ENCODE results near the gene BAHCC1. TPM values are rescaled to one million over a fixed set of nuclear protein-coding genes. Genes with fewer than 3 reads are reported as not detected.

Gene BAHCC1
- total and polyA plus RNA-seq, 9 of the 15 experiments (the other 6 are each of a cell fraction or from before 2014, with no cell fraction given) = 0.14 to 26.9 (median 5.0) TPM

DNA sequence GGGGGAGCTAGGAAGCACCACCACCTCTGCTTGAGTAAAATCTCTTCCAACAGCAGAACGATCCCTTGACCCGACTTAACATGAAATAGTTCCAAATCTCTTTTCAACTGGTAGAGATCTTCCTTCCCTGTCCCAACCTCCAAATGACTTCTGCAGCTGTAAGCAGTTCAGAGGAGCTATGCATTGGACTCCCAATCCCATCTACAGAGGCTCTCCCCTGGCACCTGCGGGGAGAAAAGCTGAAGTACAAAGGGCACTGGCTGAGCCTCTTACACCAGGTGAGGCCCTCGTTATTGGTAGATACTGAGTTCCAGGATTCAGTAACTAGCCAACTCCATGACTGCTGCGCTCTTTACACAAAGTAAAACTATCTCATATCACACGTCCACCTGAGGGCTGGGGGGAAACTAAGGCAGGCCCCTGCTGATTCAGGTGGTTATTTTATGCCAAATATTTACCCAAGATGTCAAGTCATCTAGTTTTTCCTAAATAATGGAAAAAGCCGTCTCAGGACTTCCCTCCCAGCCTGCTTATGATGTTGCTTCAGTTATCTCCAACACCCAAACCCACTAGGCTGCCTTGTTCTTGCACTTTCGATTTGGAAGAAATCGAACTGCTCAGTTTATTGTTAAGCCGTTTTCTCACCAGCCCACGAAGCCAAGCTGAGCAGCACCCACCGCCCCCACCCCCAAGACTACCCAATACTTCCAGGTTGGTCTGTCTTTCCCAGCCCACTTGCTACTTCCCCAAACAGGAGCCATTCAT lies 114.1 kb downstream of the BAHCC1 start (continued):
- TF ChIP-seq SIN3A (IDR thresholded peaks at IDR 0.05; ENCODE audit: borderline replicate concordance in 2 of 2, control insufficient read depth in 1 of 2, low read depth in 2 of 2, low read length in 2 of 2) (peak in 1 of 2 experiments; percentile 51; a peak in 2 of 4 replicates), ZZZ3 (IDR thresholded peaks at IDR 0.05) (no peak), TAL1 (IDR thresholded peaks at IDR 0.05) (no peak), ZNF436 (CRISPR knock-in tag; IDR thresholded peaks at IDR 0.05) (no peak), STAG1 (CRISPR knock-in tag; IDR thresholded peaks at IDR 0.05; ENCODE audit: borderline replicate concordance) (no peak), OTX1 (CRISPR knock-in tag; IDR thresholded peaks at IDR 0.05) (peak; percentile 70), ZNF253 (CRISPR knock-in tag; conservative IDR thresholded peaks at IDR 0.05) (0 out of 2 replicates have a peak, but pooled peaks have one; percentile 65), TGIF2 (CRISPR knock-in tag; IDR thresholded peaks at IDR 0.05) (no peak), HNRNPL (IDR thresholded peaks at IDR 0.05; ENCODE audit: low read depth, low read length) (no peak), SIRT6 (IDR thresholded peaks at IDR 0.05; ENCODE audit: low read depth, low read length) (peak; percentile 71), SP2 (IDR thresholded peaks at IDR 0.05; ENCODE audit: extremely low read depth, low read depth, low read length, poor library complexity, severe bottlenecking) (no peak), BCOR (IDR thresholded peaks at IDR 0.05) (no peak), RBM15 (IDR thresholded peaks at IDR 0.05; ENCODE audit: insufficient read depth, low read length) (no peak), ZNF324 (CRISPR knock-in tag; IDR thresholded peaks at IDR 0.05) (no peak), ZNF586 (CRISPR knock-in tag; conservative IDR thresholded peaks at IDR 0.05) (peak; percentile 27), SMC3 (conservative IDR thresholded peaks at IDR 0.05; ENCODE audit: insufficient read depth, low read depth, low read length) (no peak)
- TF ChIP-seq, protein P1, sequence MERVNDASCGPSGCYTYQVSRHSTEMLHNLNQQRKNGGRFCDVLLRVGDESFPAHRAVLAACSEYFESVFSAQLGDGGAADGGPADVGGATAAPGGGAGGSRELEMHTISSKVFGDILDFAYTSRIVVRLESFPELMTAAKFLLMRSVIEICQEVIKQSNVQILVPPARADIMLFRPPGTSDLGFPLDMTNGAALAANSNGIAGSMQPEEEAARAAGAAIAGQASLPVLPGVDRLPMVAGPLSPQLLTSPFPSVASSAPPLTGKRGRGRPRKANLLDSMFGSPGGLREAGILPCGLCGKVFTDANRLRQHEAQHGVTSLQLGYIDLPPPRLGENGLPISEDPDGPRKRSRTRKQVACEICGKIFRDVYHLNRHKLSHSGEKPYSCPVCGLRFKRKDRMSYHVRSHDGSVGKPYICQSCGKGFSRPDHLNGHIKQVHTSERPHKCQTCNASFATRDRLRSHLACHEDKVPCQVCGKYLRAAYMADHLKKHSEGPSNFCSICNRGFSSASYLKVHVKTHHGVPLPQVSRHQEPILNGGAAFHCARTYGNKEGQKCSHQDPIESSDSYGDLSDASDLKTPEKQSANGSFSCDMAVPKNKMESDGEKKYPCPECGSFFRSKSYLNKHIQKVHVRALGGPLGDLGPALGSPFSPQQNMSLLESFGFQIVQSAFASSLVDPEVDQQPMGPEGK (CRISPR knock-in tag; IDR thresholded peaks at IDR 0.05; ENCODE audit: borderline replicate concordance) = no peak
- TF ChIP-seq, protein P2, sequence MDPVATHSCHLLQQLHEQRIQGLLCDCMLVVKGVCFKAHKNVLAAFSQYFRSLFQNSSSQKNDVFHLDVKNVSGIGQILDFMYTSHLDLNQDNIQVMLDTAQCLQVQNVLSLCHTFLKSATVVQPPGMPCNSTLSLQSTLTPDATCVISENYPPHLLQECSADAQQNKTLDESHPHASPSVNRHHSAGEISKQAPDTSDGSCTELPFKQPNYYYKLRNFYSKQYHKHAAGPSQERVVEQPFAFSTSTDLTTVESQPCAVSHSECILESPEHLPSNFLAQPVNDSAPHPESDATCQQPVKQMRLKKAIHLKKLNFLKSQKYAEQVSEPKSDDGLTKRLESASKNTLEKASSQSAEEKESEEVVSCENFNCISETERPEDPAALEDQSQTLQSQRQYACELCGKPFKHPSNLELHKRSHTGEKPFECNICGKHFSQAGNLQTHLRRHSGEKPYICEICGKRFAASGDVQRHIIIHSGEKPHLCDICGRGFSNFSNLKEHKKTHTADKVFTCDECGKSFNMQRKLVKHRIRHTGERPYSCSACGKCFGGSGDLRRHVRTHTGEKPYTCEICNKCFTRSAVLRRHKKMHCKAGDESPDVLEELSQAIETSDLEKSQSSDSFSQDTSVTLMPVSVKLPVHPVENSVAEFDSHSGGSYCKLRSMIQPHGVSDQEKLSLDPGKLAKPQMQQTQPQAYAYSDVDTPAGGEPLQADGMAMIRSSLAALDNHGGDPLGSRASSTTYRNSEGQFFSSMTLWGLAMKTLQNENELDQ (CRISPR knock-in tag; IDR thresholded peaks at IDR 0.05; ENCODE audit: borderline replicate concordance) = no peak
- TF ChIP-seq, protein P3, sequence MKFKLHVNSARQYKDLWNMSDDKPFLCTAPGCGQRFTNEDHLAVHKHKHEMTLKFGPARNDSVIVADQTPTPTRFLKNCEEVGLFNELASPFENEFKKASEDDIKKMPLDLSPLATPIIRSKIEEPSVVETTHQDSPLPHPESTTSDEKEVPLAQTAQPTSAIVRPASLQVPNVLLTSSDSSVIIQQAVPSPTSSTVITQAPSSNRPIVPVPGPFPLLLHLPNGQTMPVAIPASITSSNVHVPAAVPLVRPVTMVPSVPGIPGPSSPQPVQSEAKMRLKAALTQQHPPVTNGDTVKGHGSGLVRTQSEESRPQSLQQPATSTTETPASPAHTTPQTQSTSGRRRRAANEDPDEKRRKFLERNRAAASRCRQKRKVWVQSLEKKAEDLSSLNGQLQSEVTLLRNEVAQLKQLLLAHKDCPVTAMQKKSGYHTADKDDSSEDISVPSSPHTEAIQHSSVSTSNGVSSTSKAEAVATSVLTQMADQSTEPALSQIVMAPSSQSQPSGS (CRISPR knock-in tag; IDR thresholded peaks at IDR 0.05) = 0 out of 2 replicates have a peak, but pooled peaks have one; percentile 45
- TF ChIP-seq, protein P4, sequence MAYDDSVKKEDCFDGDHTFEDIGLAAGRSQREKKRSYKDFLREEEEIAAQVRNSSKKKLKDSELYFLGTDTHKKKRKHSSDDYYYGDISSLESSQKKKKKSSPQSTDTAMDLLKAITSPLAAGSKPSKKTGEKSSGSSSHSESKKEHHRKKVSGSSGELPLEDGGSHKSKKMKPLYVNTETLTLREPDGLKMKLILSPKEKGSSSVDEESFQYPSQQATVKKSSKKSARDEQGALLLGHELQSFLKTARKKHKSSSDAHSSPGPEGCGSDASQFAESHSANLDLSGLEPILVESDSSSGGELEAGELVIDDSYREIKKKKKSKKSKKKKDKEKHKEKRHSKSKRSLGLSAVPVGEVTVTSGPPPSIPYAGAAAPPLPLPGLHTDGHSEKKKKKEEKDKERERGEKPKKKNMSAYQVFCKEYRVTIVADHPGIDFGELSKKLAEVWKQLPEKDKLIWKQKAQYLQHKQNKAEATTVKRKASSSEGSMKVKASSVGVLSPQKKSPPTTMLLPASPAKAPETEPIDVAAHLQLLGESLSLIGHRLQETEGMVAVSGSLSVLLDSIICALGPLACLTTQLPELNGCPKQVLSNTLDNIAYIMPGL (CRISPR knock-in tag; IDR thresholded peaks at IDR 0.05) = 0 out of 2 replicates have a peak, but pooled peaks have one; percentile 27
